Globus pallidus (tissue), 1 donor: ENCODE data around the gene ZPR1.
"Not testable (repeated sequence)": the region's sequence is repeated elsewhere in the genome, so short reads cannot be mapped to it uniquely, and the experiment has no call there.

ENCODE experiments used
- DNase-seq: peaks from one replicate; pipeline ENCODE4 v3.0.0-alpha.2; 2015; ENCODE audit warnings: low spot score

The ZPR1 gene

GRCh38 chr11:116823031-116823843, 35.4 kb upstream of the ZPR1 start, which contains the start of gene APOA4:
Gene APOA4, minus strand, starts transcription at chr11:116823304. Its CDS starts 113 bp downstream, at chr11:116823191.
- DNase-seq, result no peak

- DNase-seq, result no peak
Measured at GRCh38 chr11:116822575-116822974, 34.8 kb upstream of the ZPR1 start.

- DNase-seq, result no peak
Measured at GRCh38 chr11:116821050-116821918, 33.5 kb upstream of the ZPR1 start.

GRCh38 chr11:116819049-116819448, 31.2 kb upstream of the ZPR1 start:
- DNase-seq, result no peak

GRCh38 chr11:116814502-116814901, 26.7 kb upstream of the ZPR1 start:
- no peak for DNase-seq

GRCh38 chr11:116813781-116814471, 26.1 kb upstream of the ZPR1 start:
- no peak for DNase-seq

GRCh38 chr11:116813170-116813569, 25.3 kb upstream of the ZPR1 start:
- no peak for DNase-seq

GRCh38 chr11:116812109-116812508, 24.3 kb upstream of the ZPR1 start:
- no peak for DNase-seq

GRCh38 chr11:116811194-116811593, 23.4 kb upstream of the ZPR1 start:
- DNase-seq, result no peak

- DNase-seq, result no peak
Measured at GRCh38 chr11:116808262-116809175, 20.7 kb upstream of the ZPR1 start.

- DNase-seq, result no peak
Measured at GRCh38 chr11:116807601-116808261, 19.9 kb upstream of the ZPR1 start.

GRCh38 chr11:116804001-116804400, 16.2 kb upstream of the ZPR1 start:
- no peak for DNase-seq

GRCh38 chr11:116801662-116802061, 13.8 kb upstream of the ZPR1 start:
- DNase-seq, result not testable (repeated sequence)

- no peak for DNase-seq
Measured at GRCh38 chr11:116800610-116801009, 12.8 kb upstream of the ZPR1 start.

- no peak for DNase-seq
Measured at GRCh38 chr11:116798368-116798767, 10.5 kb upstream of the ZPR1 start.

GRCh38 chr11:116797816-116798215, 10.0 kb upstream of the ZPR1 start:
- no peak for DNase-seq

- DNase-seq, result no peak
Measured at GRCh38 chr11:116796548-116796947, 8.7 kb upstream of the ZPR1 start.

- no peak for DNase-seq
Measured at GRCh38 chr11:116794851-116795250, 7.0 kb upstream of the ZPR1 start.

- DNase-seq, result no peak
Measured at GRCh38 chr11:116793772-116794097, 5.9 kb upstream of the ZPR1 start.

- DNase-seq, result no peak
Measured at GRCh38 chr11:116792869-116793771, 5.3 kb upstream of the ZPR1 start.
